ENCODE measurements around the gene TRAM2. TPM values are rescaled to one million over a fixed set of nuclear protein-coding genes. Genes with fewer than 3 reads are reported as not detected.

The TRAM2 gene
- total RNA-seq, 4 donors from 2014 or later = 3.8 to 33.2 (median 17.6) TPM

GRCh38 chr6:52554684-52555280, 22.1 kb downstream of the TRAM2 start:
- H3K36me3 ChIP-seq = no peaks in the 10 kb centered on the region
- intact Hi-C loops (cut with DNase I; ENCODE audit: low total_unique reads) = no loop called here
- no peaks in the 10 kb centered on the region for H3K27me3 ChIP-seq
- peaks cover 0 to 14% of the 10 kb centered on the region in 2 donors for H3K4me1 ChIP-seq
- no peaks in the 10 kb centered on the region for H3K9me3 ChIP-seq
- TF ChIP-seq POLR2A (IDR thresholded peaks at IDR 0.05) (no peak), CTCF (IDR thresholded peaks at IDR 0.05) (no peak)
- DNase-seq = no peak
- no peak overlapping the region for H3K4me3 ChIP-seq
- peak overlapping the region in 1 of 2 donors; percentile 49 for H3K27ac ChIP-seq

GRCh38 chr6:52553719-52554118, 23.1 kb downstream of the TRAM2 start:
- H3K27ac ChIP-seq = no peak overlapping the region
- DNase-seq = no peak
- H3K4me3 ChIP-seq = no peak overlapping the region
- H3K27me3 ChIP-seq = no peaks in the 10 kb centered on the region
- intact Hi-C loops (cut with DNase I; ENCODE audit: low total_unique reads) = no loop called here
- no peaks in the 10 kb centered on the region for H3K9me3 ChIP-seq
- no peaks in the 10 kb centered on the region for H3K36me3 ChIP-seq
- TF ChIP-seq CTCF (IDR thresholded peaks at IDR 0.05) (no peak), POLR2A (IDR thresholded peaks at IDR 0.05) (no peak)
- peaks cover 0 to 14% of the 10 kb centered on the region in 2 donors for H3K4me1 ChIP-seq

DNA sequence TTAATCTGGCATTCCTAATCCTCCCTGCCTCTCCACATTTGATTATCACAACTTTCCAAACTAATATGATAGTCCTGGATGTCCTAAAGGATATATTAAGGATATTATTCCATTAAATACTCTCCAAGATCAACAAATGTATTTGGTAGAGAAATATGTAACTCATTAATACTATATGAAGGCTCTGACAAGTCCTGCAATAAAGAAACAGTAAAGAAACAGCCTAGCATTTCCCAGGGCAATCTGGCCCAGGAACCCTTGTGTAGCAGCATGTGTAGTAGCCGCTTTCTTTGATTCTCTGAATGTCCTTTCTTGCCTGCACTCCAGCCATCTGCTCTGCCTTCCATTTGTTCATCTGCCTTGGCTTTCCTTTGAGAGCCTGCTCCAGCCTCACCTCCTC, 23.7 kb downstream of the TRAM2 start:
- Histone ChIP-seq H3K4me3 (no peak overlapping the region), H3K27ac (no peak overlapping the region), H3K36me3 (no peaks in the 10 kb centered on the region), H3K27me3 (no peaks in the 10 kb centered on the region), H3K4me1 (peaks cover 0 to 9% of the 10 kb centered on the region in 2 donors), H3K9me3 (no peaks in the 10 kb centered on the region)
- intact Hi-C loops (cut with DNase I; ENCODE audit: low total_unique reads) = no loop called here
- no peak for DNase-seq
- TF ChIP-seq POLR2A (IDR thresholded peaks at IDR 0.05) (no peak), CTCF (IDR thresholded peaks at IDR 0.05) (no peak)

- no peaks in the 10 kb centered on the region for H3K36me3 ChIP-seq
- H3K27me3 ChIP-seq = no peaks in the 10 kb centered on the region
- H3K4me1 ChIP-seq = peaks cover 4 to 8% of the 10 kb centered on the region in 2 donors
- peak overlapping the region; percentile 45 to 76 for H3K27ac ChIP-seq
- intact Hi-C loops (cut with DNase I; ENCODE audit: low total_unique reads) = no loop called here
- no peaks in the 10 kb centered on the region for H3K9me3 ChIP-seq
- TF ChIP-seq POLR2A (IDR thresholded peaks at IDR 0.05) = no peak
- TF ChIP-seq CTCF (IDR thresholded peaks at IDR 0.05) = no peak
- H3K4me3 ChIP-seq = no peak overlapping the region
- DNase-seq = no peak
Measured at GRCh38 chr6:52552278-52552643, 24.6 kb downstream of the TRAM2 start.

DNA sequence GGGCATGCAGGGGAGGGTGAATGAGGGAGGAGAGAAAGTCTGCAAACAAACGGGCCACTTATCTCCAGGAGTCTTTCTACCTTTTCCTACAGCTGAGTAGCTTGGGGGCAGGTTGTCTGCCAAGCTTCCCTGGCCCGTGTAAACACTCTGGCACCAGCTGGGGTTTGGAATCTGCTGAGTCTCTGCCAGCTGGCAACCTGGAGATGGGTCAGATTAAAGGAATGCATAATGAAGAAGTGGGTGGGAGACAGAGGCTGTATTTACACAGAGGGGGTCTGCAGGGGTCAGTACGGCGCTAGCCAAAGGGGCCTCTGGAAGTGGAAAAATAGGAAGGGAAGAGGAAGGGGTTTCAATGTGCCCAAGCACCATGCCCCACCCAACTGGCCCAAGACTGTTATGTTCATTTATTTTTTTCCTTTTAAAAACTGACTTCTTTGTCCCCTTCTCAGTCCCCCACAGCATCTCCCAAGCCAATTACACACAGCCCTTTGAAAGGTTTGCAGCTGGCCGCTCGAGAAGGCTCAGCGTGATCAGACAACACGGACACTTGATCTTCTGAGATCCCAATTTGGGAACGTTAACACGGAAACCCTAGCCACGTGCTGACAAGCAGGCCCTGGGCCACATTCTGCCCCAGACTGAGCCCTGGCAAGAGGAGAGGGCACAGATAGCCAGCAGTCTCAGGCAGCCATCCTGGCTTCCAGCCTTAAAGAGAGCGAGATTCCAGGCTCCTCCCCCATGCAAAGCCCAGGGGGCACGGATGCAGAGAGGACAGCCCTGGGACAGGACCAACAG, 25.2 kb downstream of the TRAM2 start:
- peaks cover 4 to 10% of the 10 kb centered on the region in 2 donors for H3K4me1 ChIP-seq
- no peaks in the 10 kb centered on the region for H3K9me3 ChIP-seq
- no peak for TF ChIP-seq POLR2A (IDR thresholded peaks at IDR 0.05)
- no peak for TF ChIP-seq CTCF (IDR thresholded peaks at IDR 0.05)
- DNase-seq = peak; percentile 40 to 61
- H3K27me3 ChIP-seq = no peaks in the 10 kb centered on the region
- no peaks in the 10 kb centered on the region for H3K36me3 ChIP-seq
- intact Hi-C loops (cut with DNase I; ENCODE audit: low total_unique reads) = no loop called here
- H3K27ac ChIP-seq = peak overlapping the region; percentile 45 to 76
- no peak overlapping the region for H3K4me3 ChIP-seq
